HG03066 (cell line): ENCODE data around the gene ARHGEF6.

Experiments used
- ATAC-seq: cut with Tn5 transposase; IDR thresholded peaks from one replicate; pipeline ENCODE4 v1.9.1; 2021; ENCODE audit warnings: low read depth; ENCODE audit not compliant: unreplicated experiment

ARHGEF6 gene

DNA sequence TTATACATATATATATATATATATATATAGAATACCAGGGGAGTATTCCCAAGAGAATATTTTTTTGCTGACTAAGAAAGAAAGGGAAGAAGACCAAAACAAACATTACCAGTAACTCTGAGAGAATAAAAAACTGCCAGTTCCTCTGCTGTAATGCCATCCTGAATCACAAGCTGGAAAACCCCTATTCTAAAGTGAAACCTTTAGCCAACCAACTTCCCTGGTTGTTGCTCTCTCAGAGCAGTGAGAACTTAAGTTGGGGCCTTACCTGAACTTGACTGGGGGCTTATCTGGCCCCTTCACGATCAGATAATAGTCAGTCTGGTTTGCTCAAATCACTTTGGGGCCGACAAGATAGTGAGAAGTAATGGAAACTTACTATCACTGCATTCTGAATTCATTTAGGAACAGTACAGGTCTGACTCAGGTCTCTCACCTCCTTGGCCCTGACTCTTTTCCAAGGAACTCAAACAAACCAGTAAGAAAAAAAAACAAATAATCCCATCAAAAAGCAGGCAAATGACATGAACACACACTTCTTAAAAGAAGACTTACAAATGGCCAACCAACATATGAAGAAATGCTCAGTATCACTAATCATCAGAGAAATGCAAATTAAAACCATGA is 70.3 kb downstream of the ARHGEF6 start:
- no peak for ATAC-seq

DNA sequence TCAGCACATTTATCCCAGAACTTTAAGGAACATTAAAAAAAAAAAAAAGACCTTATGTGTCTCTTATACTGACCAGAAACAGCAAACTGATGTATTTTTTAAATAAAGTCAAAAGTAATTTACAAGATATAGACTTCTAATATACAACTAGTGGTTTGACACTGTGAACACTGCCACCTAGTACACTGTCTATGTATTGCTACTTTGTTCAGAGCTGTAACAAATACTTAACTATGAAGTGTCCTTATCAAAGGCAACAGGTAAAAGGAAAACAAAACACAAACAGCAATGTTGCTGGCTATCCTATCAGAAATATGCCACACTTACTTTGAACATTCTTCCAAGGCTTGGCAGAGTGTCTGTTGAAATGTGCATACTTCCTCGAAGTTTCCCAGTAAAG is 72.4 kb downstream of the ARHGEF6 start:
- no peak for ATAC-seq

GRCh38 chrX:136697156-136697555 is 83.6 kb downstream of the ARHGEF6 start:
- no peak for ATAC-seq

GRCh38 chrX:136694431-136695087 is 86.2 kb downstream of the ARHGEF6 start:
- no peak for ATAC-seq

DNA sequence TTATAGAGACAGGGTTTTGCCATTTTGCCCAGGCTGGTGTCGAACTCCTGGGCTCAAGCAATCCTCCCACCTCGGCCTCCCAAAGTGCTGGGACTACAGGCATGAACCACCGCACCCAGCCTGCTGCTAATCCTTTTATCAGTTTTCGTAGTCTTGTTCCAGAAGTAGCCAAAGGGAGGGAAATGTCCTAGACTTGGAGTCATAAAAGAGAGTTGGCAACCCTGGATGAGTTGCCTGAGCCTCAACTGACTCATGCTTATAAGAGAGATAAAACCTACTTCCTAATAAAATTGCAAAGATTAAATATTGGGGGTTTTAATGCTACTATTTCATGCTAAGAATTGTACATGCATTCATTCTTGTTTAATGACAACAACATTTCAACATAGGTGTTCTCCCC is 88.5 kb downstream of the ARHGEF6 start:
- ATAC-seq, result no peak

GRCh38 chrX:136691028-136691809 is 89.5 kb downstream of the ARHGEF6 start:
- ATAC-seq, result no peak

DNA sequence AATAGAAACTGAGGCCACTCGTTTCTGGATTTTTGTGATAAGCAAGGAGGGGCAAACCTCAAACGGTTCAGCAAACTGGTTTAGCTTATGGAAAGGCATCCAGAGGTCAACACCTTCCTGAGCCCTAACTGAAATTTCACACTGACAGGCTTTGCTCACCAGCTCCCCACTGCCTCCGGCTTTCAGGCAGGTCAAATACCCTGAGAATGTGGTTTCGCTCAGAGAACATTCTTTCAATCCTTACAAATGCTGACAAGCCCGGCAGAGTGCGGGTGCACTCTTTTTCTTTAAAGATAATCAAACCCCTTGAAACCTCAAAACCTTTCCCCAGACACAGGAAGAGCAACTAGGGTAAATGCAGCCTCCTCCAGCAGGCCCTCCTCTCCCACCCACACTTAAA is 91.3 kb downstream of the ARHGEF6 start:
- ATAC-seq, result peak; percentile 61

GRCh38 chrX:136687457-136687856 is 93.3 kb downstream of the ARHGEF6 start:
- ATAC-seq, result no peak

DNA sequence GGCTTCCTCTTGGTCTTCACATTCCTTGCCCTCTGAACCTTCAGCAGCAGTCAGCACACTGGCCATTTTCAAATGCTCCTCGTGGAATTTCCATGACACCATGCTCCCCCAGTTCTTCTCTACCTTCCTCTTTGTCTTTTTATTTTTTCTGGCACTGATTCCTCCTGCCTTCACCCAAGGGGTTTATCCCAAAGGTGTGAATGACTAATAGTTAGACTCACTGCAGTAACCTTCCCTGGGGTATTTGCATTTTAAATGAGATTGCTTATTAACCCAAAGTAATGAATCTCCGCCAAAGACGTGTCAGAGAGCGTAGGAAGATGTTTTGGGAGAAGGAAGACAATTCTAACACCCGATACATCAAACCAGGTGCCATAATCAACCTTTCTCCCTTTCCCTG is 96.6 kb downstream of the ARHGEF6 start:
- no peak for ATAC-seq

- no peak for ATAC-seq
Observed at GRCh38 chrX:136679531-136679930, 101.2 kb downstream of the ARHGEF6 start.

GRCh38 chrX:136674270-136674985 is 106.3 kb downstream of the ARHGEF6 start:
- no peak for ATAC-seq

DNA sequence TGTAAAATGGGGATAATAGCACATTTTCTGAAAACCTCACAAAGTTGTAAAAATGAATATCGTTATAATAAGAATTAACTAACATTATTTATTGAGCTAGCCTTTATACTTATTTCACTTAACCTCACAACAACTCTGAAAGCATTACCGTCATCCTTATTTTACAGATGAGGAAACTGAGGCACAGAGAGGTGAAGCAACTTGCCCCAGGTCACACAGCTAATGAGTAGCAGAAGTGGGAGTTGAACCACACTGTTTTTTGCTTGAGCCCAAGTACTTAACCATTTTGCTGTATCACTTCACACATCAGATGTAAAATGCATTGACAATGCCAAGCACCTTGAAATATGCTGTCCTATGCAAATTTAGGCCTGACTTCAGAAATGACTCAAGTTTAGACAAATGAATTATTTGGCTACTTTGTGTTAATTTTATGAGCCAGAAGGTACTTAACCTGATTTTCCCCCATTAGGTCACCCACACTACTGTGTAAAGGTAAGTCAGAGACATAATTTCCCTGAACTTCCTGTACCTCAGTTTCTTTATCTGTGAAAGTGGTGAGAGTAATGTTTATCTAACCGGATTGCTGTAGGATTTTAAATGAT is 109.6 kb downstream of the ARHGEF6 start:
- ATAC-seq, result no peak

DNA sequence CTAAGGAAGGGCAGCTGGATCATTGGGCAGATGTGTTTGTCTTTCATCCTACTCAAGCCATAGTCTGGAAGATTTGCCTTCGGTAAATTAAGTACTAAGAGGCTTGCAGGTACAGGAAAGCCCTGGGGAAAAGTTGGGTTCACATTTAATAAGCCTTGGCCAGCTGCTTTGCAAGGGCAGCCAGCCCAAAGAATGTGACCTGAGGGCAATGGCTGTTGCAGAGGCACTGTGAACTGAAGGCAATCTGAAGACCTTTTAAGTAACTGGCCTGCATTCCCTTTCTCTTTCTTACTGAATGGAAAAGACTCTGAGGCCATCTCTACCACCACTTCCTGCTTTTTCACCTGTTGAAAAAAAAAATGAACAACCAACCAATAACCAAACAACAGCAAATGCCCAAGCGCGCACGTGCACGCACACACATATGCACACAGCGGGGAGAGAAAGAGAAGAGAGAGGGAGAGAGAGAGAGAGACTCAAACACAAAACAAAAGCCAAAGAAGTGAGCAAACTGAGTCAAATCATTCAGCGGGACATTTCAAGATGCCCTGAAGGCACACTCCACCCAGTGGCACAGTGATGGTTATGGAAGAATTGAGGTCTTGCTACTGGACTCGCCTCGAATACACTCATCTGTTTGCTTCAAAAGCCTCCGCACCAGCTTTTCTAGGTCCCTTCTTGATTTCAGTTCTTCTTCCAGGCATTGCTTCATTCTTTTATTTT is 113.1 kb downstream of the ARHGEF6 start:
- ATAC-seq, result no peak

GRCh38 chrX:136666088-136666487 is 114.6 kb downstream of the ARHGEF6 start:
- ATAC-seq, result no peak

DNA sequence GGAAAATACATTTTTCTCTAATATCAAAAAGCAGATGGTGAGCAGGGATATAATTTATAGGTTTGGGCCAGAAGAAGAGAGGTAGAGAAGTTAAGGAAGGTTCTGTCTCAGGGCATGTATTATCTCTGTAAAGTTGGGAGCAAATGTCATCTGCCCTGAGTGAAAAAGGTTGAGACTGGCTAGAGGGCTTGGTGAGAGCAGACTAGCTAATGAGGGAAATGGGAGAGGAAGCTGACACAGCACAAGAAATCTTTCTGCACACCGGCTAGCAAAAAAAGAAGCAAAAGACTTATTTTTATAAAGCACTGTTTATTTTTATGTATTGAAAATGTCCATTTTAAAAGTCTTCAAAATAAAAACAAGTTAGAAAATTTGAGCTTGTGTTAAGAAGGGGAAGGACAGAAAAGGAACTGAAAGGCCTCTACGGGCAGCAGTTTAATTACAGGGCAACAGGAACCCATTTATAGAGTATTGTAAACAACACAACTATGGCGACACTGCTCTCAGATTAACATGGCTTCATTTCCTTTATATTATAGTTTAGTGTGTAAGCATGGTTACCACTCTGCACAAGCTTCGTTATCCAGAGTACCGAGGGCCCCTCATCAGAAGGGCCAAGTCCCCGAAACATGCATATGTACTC is 115.4 kb downstream of the ARHGEF6 start:
- ATAC-seq, result peak; percentile 68

DNA sequence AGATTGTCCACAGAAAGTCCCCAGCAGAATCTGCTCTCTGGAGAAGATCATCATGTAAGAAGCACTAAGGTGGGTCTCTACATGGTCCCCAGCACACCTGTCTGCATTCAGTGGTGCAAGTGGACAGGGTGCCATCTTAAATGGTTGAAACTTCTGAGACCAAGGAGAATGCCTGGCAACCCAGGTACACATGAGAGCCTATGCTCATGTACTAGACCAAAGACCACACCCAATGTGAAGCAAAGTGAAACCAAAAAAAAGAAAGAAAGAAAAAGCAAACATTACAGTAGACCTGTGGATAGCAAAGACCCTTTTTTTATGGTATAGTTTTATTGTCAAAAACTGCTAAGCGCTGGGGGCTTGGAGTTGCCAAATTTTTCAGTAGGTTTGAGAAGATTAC is 117.8 kb downstream of the ARHGEF6 start:
- no peak for ATAC-seq

DNA sequence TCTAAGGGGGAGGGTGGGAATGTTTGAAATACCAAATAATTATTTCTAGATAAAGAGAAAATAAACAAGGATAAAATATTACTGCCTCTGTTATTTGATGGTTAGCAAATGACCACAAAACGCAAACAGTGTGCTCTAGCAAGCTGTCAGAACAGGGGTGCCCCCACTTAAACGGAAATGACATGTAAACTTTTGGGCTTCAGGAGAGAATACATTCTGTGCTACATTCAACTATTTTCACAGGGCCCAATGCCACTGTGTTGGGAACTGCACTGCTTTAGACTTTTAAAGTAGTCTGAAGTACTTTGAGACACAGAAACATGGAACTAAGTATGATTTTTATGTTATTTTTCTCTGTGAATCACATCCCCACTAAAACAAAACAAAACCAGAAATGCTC is 118.6 kb downstream of the ARHGEF6 start:
- no peak for ATAC-seq

DNA sequence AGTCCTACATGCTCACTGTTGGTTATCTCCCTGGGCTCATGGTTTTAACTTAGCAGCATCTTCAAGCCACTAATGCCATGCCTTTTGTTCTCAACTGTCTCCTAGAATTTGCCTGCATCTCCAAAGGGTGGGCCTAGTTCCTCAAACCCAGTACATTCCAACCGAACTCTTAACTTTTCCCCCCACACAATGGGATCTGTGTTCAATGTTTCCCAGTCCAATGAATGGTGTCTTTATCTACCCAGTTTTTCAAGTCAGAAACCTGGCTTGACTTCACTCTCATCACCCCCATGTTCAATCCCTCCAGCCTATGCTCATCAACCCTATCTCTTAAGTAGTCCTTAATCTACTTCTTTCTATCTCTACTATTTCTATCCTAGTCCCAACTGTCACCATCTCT is 119.8 kb downstream of the ARHGEF6 start:
- ATAC-seq, result no peak

- ATAC-seq, result no peak
Observed at GRCh38 chrX:136659174-136659573, 121.6 kb downstream of the ARHGEF6 start.

DNA sequence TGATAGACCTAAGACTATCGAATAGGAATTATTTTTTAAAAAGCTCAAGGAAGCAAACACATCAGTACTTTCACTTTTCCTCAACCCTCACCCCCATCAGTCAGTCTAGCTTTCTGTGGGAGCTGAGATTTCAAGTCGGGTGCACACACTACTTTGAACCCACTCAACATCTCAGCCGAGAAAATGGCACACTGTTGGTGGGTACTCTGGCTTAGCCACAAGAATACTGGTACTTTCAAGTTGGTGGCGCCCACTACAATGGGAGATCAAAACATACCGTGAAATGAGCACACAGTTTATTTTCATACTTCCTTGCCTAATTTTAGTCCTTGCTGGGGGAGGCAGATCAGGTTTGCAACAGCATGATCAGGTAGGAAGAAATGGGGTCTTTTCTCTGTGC is 122.6 kb downstream of the ARHGEF6 start:
- no peak for ATAC-seq
